CD4-positive, alpha-beta memory T cell (primary cell): ENCODE measurements around the gene NCAN. TPM values are rescaled to one million over a fixed set of nuclear protein-coding genes. Genes with fewer than 3 reads are reported as not detected.

Experiments used
- CTCF ChIA-PET: fragments of 350-600 bp; sonication (Branson Sonifier 250); formaldehyde crosslinking; loops from one replicate; lab custom pipeline; 2021; ENCODE audit warnings: inconsistent platforms; ENCODE audit not compliant: partially characterized antibody; lab: Charles Lee
- POLR2A ChIA-PET: fragments of 350-600 bp; sonication (Branson Sonifier 250); formaldehyde crosslinking; loops from one replicate; lab custom pipeline; 2021; ENCODE audit not compliant: partially characterized antibody; lab: Charles Lee
- DNase-seq, 5 donors: peaks; one replicate each; pipeline versions ENCODE4 v3.0.0 to v3.0.0-alpha.2; 2020 to 2022; ENCODE audit warnings: mixed read lengths in 1 of 5
- H3K27ac ChIP-seq: one replicate; pipeline ENCODE4 v1.7.0; 2013; ENCODE audit warnings: low read depth, low read length
- H3K27me3 ChIP-seq: 2 replicates; pipeline ENCODE4 v1.7.0; 2013; ENCODE audit warnings: mild to moderate bottlenecking, low read length, moderate library complexity; ENCODE audit not compliant: insufficient read depth
- H3K36me3 ChIP-seq: 2 replicates; pipeline ENCODE4 v1.7.0; 2013; ENCODE audit warnings: mild to moderate bottlenecking, low read length, moderate library complexity; ENCODE audit not compliant: insufficient read depth
- H3K4me1 ChIP-seq: 2 replicates; pipeline ENCODE4 v1.7.0; 2013; ENCODE audit warnings: mild to moderate bottlenecking, low read length, moderate library complexity; ENCODE audit not compliant: insufficient read depth
- H3K4me3 ChIP-seq, 2 donors: one replicate each; pipeline ENCODE4 v1.7.0; 2013; ENCODE audit warnings: low read length in 2 of 2, mild to moderate bottlenecking in 1 of 2
- H3K9me3 ChIP-seq, 2 donors: one replicate each; pipeline ENCODE4 v1.7.0; 2013; ENCODE audit warnings: low read length in 2 of 2, control low read depth in 1 of 2; ENCODE audit not compliant: control insufficient read depth in 1 of 2
- H3K27ac Mint-ChIP-seq, 7 donors: one replicate each; pipeline ENCODE4 v1.8.0; 2020 to 2021; ENCODE audit warnings: mixed read lengths in 7 of 7, mild to moderate bottlenecking in 6 of 7, inconsistent platforms in 3 of 7, moderate library complexity in 3 of 7
- H3K27me3 Mint-ChIP-seq, 2 donors: one replicate each; pipeline ENCODE4 v1.8.0; 2020 to 2021; ENCODE audit warnings: mixed read lengths in 2 of 2
- H3K36me3 Mint-ChIP-seq, 2 donors: one replicate each; pipeline ENCODE4 v1.8.0; 2020 to 2021; ENCODE audit warnings: mixed read lengths in 2 of 2, inconsistent platforms in 1 of 2, mild to moderate bottlenecking in 1 of 2
- H3K4me1 Mint-ChIP-seq, 4 donors: one replicate each; pipeline ENCODE4 v1.8.0; 2020 to 2021; ENCODE audit warnings: mixed read lengths in 4 of 4, mild to moderate bottlenecking in 1 of 4
- H3K4me3 Mint-ChIP-seq, 8 donors: one replicate each; pipeline ENCODE4 v1.8.0; 2020 to 2021; ENCODE audit warnings: mixed read lengths in 8 of 8, mild to moderate bottlenecking in 7 of 8, moderate library complexity in 6 of 8, inconsistent platforms in 3 of 8
- H3K9me3 Mint-ChIP-seq, 8 donors: one replicate each; pipeline ENCODE4 v1.8.0; 2020 to 2021; ENCODE audit warnings: mixed read lengths in 8 of 8, mild to moderate bottlenecking in 5 of 8, inconsistent platforms in 3 of 8, moderate library complexity in 1 of 8
- intact Hi-C: fragments of 100-400 bp; cut with micrococcal nuclease; formaldehyde crosslinking; loops from one replicate; pipeline ENCODE4 v1.15.1; 2023
- polyA plus RNA-seq, 2 donors: library from polyadenylated mRNA; unstranded; fragments of 300-500 nt; fragmentation: Illumina TruSeq; gene quantifications; one replicate each; pipeline ENCODE4 v1.2.3, GENCODE V29; 2021
- total RNA-seq, 2 experiments: library from RNA; stranded (reverse); gene quantifications; one replicate each; pipeline ENCODE4 v1.2.3, GENCODE V29; 2021

NCAN gene
- total and polyA plus RNA-seq, 4 experiments from 2014 or later, result not detected

DNA sequence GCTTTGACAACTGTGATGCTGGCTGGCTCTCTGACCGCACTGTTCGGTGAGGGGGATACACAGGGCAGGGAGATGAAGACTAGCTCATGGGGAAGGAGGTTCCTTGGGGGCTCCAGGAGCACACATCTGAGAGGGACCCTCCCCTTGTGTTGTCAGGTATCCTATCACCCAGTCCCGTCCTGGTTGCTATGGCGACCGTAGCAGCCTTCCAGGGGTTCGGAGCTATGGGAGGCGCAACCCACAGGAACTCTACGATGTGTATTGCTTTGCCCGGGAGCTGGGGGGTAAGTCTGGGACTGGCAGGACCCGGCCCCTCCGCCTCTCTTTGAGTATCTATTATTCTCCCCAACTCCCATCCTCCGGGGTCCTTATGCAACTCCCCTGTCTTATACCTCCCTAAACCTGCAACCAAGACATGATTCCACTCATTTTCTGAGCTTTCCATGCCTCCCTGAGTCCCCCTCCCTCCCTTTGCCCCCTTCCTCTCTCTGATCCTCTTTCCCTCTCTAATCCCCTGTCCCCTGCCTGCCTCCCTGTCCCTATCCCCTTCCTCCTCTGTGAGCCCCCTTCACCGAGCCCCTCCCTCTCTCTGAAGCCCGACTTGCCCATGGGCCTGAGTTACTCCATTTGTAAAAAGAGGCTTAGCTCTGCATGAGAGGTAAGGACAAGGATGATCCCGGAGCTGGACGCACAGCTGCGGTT, 12.5 kb downstream of the NCAN start:
- intact Hi-C loops, result no loop called here
- Mint-ChIP-seq H3K4me1 (peaks cover 0 to 5% (median 2%) of the 10 kb centered on the region in 4 donors), H3K27ac (peak overlapping the region in 2 of 7 donors; percentile 10 to 53), H3K27me3 (peaks cover 8 to 9% of the 10 kb centered on the region in 2 donors), H3K36me3 (no peaks in the 10 kb centered on the region), H3K9me3 (peaks cover 0 to 2% (median 0%) of the 10 kb centered on the region in 8 donors), H3K4me3 (peak overlapping the region; percentile 45 to 70 (median 58))
- POLR2A ChIA-PET, result interaction anchor here (0.7 to 3.0 kb wide), 3 partner anchors 21 to 159 kb away, joined by 3 to 9 read pairs (median 7); partner anchors contain the start of genes BORCS8, NR2C2AP and RFXANK
- no peaks in the 10 kb centered on the region for H3K36me3 ChIP-seq
- no peak overlapping the region for H3K27ac ChIP-seq
- H3K4me1 ChIP-seq, result peaks cover 10% of the 10 kb centered on the region
- no peaks in the 10 kb centered on the region for H3K9me3 ChIP-seq
- CTCF ChIA-PET, result interaction anchor here (0.8 to 3.4 kb wide), 10 partner anchors 9 to 269 kb away, joined by 3 to 22 read pairs (median 9); no protein-coding TSS in a partner anchor
- no peaks in the 10 kb centered on the region for H3K27me3 ChIP-seq
- H3K4me3 ChIP-seq, result peak overlapping the region in 1 of 2 donors; percentile 49
- no peak for DNase-seq

GRCh38 chr19:19224852-19225494, 13.2 kb downstream of the NCAN start:
- peaks cover 0 to 5% (median 2%) of the 10 kb centered on the region in 4 donors for H3K4me1 Mint-ChIP-seq
- H3K36me3 ChIP-seq, result no peaks in the 10 kb centered on the region
- peak overlapping the region in 2 of 7 donors; percentile 10 to 70 for H3K27ac Mint-ChIP-seq
- ChIA-PET POLR2A (interaction anchor here (0.7 to 3.0 kb wide), 3 partner anchors 22 to 160 kb away, joined by 3 to 9 read pairs (median 7); partner anchors contain the start of genes BORCS8, NR2C2AP and RFXANK), CTCF (interaction anchor here (0.8 to 3.4 kb wide), 15 partner anchors 9 to 269 kb away, joined by 3 to 22 read pairs (median 5); partner anchors contain the start of genes BORCS8 and RFXANK)
- no peaks in the 10 kb centered on the region for H3K9me3 ChIP-seq
- H3K4me3 ChIP-seq, result peak overlapping the region in 1 of 2 donors; percentile 49
- intact Hi-C loops, result loop anchor here (1.0 kb wide), 1 partner anchor 39 kb away; no protein-coding TSS in a partner anchor
- H3K4me3 Mint-ChIP-seq, result peak overlapping the region; percentile 70 to 93 (median 76)
- H3K27ac ChIP-seq, result no peak overlapping the region
- no peaks in the 10 kb centered on the region for H3K27me3 ChIP-seq
- DNase-seq, result peak; percentile 74 to 78 (median 76)
- peaks cover 8 to 10% of the 10 kb centered on the region in 2 donors for H3K27me3 Mint-ChIP-seq
- H3K9me3 Mint-ChIP-seq, result peaks cover 0 to 2% (median 0%) of the 10 kb centered on the region in 8 donors
- peaks cover 10% of the 10 kb centered on the region for H3K4me1 ChIP-seq
- H3K36me3 Mint-ChIP-seq, result no peaks in the 10 kb centered on the region

DNA sequence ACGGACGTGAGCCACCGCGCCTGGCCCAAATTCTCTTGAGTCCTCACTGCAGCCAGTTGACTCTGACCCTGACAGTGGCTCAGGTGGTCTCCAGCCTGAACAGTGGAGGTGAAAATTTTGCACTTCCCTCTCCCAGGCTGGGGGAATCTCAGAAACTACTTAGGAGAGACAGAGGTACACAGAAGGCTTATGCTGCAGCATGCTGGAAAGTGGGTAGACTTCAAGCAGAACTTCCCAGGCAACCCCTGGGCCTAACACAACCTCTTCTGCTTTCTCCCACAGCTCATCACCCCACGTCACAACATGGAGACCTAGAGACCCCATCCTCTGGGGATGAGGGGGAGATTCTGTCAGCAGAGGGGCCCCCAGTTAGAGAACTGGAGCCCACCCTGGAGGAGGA, 14.4 kb downstream of the NCAN start:
- H3K4me1 Mint-ChIP-seq, result peaks cover 0 to 5% (median 2%) of the 10 kb centered on the region in 4 donors
- peaks cover 8 to 9% of the 10 kb centered on the region in 2 donors for H3K27me3 Mint-ChIP-seq
- no peak overlapping the region for H3K27ac ChIP-seq
- no peak overlapping the region for H3K4me3 ChIP-seq
- no peaks in the 10 kb centered on the region for H3K9me3 ChIP-seq
- H3K36me3 ChIP-seq, result no peaks in the 10 kb centered on the region
- H3K9me3 Mint-ChIP-seq, result peaks cover 0 to 2% (median 0%) of the 10 kb centered on the region in 8 donors
- intact Hi-C loops, result no loop called here
- ChIA-PET POLR2A (interaction anchor here (3.0 kb wide), 1 partner anchor 34 kb away, joined by 9 read pairs; the partner anchor contains the start of genes BORCS8 and RFXANK), CTCF (interaction anchor here (1.0 to 3.4 kb wide), 10 partner anchors 8 to 264 kb away, joined by 3 to 22 read pairs (median 8); partner anchors contain the start of genes BORCS8 and RFXANK)
- H3K27me3 ChIP-seq, result no peaks in the 10 kb centered on the region
- H3K36me3 Mint-ChIP-seq, result no peaks in the 10 kb centered on the region
- no peak for DNase-seq
- H3K27ac Mint-ChIP-seq, result no peak overlapping the region
- peaks cover 10% of the 10 kb centered on the region for H3K4me1 ChIP-seq
- H3K4me3 Mint-ChIP-seq, result peak overlapping the region in 1 of 8 donors; percentile 75

GRCh38 chr19:19226663-19227062, 14.9 kb downstream of the NCAN start:
- Histone ChIP-seq H3K27me3 (no peaks in the 10 kb centered on the region), H3K4me3 (no peak overlapping the region), H3K4me1 (peaks cover 10% of the 10 kb centered on the region), H3K36me3 (no peaks in the 10 kb centered on the region), H3K27ac (no peak overlapping the region), H3K9me3 (no peaks in the 10 kb centered on the region)
- Mint-ChIP-seq H3K4me3 (no peak overlapping the region), H3K4me1 (peaks cover 0 to 5% (median 2%) of the 10 kb centered on the region in 4 donors), H3K27me3 (peaks cover 8 to 9% of the 10 kb centered on the region in 2 donors), H3K36me3 (no peaks in the 10 kb centered on the region), H3K27ac (no peak overlapping the region), H3K9me3 (peaks cover 0 to 2% (median 0%) of the 10 kb centered on the region in 8 donors)
- intact Hi-C loops, result no loop called here
- ChIA-PET POLR2A (no interaction called here), CTCF (interaction anchor here (0.9 to 3.2 kb wide), 4 partner anchors 52 to 263 kb away, joined by 4 to 22 read pairs (median 8); no protein-coding TSS in a partner anchor)
- no peak for DNase-seq

DNA sequence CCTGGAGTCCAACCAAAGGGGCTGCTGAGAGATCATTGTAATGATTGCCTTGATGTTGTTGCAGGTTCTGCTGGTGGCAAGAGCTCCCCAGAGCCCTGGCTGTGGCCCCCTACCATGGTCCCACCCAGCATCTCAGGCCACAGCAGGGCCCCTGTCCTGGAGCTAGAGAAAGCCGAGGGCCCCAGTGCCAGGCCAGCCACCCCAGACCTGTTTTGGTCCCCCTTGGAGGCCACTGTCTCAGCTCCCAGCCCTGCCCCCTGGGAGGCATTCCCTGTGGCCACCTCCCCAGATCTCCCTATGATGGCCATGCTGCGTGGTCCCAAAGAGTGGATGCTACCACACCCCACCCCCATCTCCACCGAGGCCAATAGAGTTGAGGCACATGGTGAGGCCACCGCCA, 15.5 kb downstream of the NCAN start:
- no peak for DNase-seq
- no peak overlapping the region for H3K27ac Mint-ChIP-seq
- H3K4me1 ChIP-seq, result peaks cover 10% of the 10 kb centered on the region
- H3K36me3 ChIP-seq, result no peaks in the 10 kb centered on the region
- no peaks in the 10 kb centered on the region for H3K9me3 ChIP-seq
- no peak overlapping the region for H3K27ac ChIP-seq
- no peaks in the 10 kb centered on the region for H3K36me3 Mint-ChIP-seq
- peaks cover 0 to 5% (median 2%) of the 10 kb centered on the region in 4 donors for H3K4me1 Mint-ChIP-seq
- H3K4me3 Mint-ChIP-seq, result no peak overlapping the region
- H3K9me3 Mint-ChIP-seq, result peaks cover 0 to 2% (median 0%) of the 10 kb centered on the region in 8 donors
- no peak overlapping the region for H3K4me3 ChIP-seq
- no peaks in the 10 kb centered on the region for H3K27me3 ChIP-seq
- ChIA-PET POLR2A (no interaction called here), CTCF (interaction anchor here (0.9 to 3.2 kb wide), 2 partner anchors 53 to 263 kb away, joined by 4 to 10 read pairs; no protein-coding TSS in a partner anchor)
- H3K27me3 Mint-ChIP-seq, result peaks cover 10% of the 10 kb centered on the region in 2 donors
- intact Hi-C loops, result no loop called here

GRCh38 chr19:19229701-19230100, 17.9 kb downstream of the NCAN start:
- peaks cover 6 to 10% of the 10 kb centered on the region in 2 donors for H3K27me3 Mint-ChIP-seq
- POLR2A ChIA-PET, result no interaction called here
- CTCF ChIA-PET, result interaction anchor here (1.1 kb wide), 1 partner anchor 84 kb away, joined by 5 read pairs; no protein-coding TSS in a partner anchor
- H3K36me3 Mint-ChIP-seq, result no peaks in the 10 kb centered on the region
- H3K9me3 Mint-ChIP-seq, result peaks cover 0 to 19% (median 15%) of the 10 kb centered on the region in 8 donors
- no peaks in the 10 kb centered on the region for H3K27me3 ChIP-seq
- peaks cover 0 to 5% (median 2%) of the 10 kb centered on the region in 4 donors for H3K4me1 Mint-ChIP-seq
- H3K9me3 ChIP-seq, result peaks cover 0 to 11% of the 10 kb centered on the region in 2 donors
- H3K27ac ChIP-seq, result no peak overlapping the region
- no peak overlapping the region for H3K4me3 ChIP-seq
- no peak overlapping the region for H3K27ac Mint-ChIP-seq
- H3K4me1 ChIP-seq, result peaks cover 7% of the 10 kb centered on the region
- intact Hi-C loops, result no loop called here
- H3K4me3 Mint-ChIP-seq, result no peak overlapping the region
- DNase-seq, result no peak
- H3K36me3 ChIP-seq, result no peaks in the 10 kb centered on the region
